HG02852 (cell line): ENCODE data around the gene OR7C1.
"Not testable (repeated sequence)": the region's sequence is repeated elsewhere in the genome, so short reads cannot be mapped to it uniquely, and the experiment has no call there.

ENCODE experiments used
- ATAC-seq: cut with Tn5 transposase; IDR thresholded peaks from one replicate; pipeline ENCODE4 v1.9.1; 2021; ENCODE audit warnings: mild to moderate bottlenecking, moderate library complexity; ENCODE audit not compliant: unreplicated experiment

The OR7C1 gene

DNA sequence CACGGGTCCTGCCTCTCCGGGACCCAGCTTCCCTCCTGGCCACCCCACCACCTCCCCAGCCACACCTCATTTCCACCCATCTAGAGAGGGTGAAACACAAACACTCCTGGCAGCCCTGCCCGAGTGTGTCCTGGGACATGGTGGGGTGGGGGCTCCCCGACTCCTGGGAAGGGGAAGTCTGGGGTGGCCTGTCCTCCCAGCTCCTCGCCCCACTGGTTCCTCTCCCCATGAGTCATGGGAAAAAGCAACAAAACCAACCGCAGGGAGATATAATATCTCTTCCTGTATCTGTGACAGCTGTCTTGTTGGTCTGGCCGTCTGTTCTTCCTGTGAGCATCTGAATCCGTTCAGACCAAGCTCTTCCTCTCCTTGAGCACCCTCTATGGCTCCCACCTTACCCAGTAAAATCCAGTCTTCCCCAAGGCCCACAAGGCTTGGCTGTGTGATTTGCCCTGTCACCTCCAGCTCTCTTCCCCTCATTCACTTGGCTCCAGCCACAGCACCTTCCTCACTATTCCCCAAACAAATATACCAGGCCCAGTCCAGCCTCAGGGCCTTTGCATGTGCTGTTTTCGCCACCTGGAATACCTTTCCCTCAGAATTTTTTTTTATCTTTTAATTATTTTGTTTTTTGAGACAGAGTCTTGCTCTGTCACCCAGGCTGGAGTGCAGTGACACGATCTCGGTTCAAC, 49.7 kb downstream of the OR7C1 start:
- peak; percentile 41 for ATAC-seq

DNA sequence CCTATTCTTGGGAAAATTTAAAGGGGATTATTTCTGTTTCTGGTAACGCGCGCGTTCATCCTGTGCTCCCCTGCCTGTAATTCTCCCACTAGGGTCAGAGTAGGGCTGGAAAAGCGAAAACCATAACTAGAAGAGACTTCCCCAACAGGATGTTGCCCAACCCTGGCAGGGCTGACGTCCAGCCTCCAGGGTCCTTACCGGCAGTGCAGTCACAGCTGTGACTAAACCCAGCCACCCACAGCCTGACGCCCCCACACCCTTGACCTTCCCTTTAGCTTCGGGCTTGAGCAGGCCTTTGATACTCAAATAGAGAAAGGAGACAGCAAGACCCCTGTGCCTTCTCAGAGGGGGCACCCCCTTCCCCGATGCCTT, 50.3 kb downstream of the OR7C1 start:
- peak; percentile 75 for ATAC-seq

GRCh38 chr19:14783410-14783998, 51.5 kb downstream of the OR7C1 start:
- not testable (repeated sequence) for ATAC-seq

- no peak for ATAC-seq
Measured at GRCh38 chr19:14782626-14783409, 52.2 kb downstream of the OR7C1 start.

GRCh38 chr19:14781713-14782536, 53.1 kb downstream of the OR7C1 start:
- ATAC-seq: not testable (repeated sequence)

DNA sequence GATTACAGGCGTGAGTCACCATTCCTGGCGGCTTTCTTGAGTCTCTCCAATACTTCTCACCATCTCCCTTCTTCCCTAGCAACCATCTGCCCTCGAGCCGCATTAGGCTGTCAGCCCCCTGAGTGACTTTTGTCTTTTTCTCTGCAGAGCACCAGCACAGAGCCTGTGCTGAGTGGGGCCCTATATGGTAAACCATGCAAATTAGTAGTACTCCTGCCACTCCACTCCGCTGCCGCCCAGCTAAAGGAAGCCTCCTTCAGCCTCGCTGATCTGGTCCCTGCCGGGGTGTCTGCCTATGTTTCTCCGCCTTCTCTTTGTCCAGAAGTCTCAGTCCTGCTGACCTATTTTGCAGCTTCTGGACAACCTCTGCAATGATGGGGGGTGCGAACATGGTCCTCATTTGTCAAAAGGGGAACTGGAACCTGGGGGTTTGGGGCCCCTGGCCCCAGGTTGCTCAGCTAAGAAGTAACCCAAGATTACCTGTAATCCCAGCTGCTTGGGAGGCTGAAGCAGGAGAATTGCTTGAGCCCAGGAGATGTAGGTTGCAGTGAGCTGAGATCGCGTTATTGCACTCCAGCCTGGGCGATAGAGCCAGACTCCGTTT, 54.3 kb downstream of the OR7C1 start:
- ATAC-seq: not testable (repeated sequence)

GRCh38 chr19:14779151-14779550, 55.8 kb downstream of the OR7C1 start:
- ATAC-seq: no peak

GRCh38 chr19:14778110-14778845, 56.7 kb downstream of the OR7C1 start, which contains the start of gene ADGRE2:
TSS of gene ADGRE2 (minus strand) at chr19:14778560. CDS start at chr19:14776756, 1,804 bp downstream.
- ATAC-seq: not testable (repeated sequence)

GRCh38 chr19:14777645-14778044, 57.3 kb downstream of the OR7C1 start:
- not testable (repeated sequence) for ATAC-seq

GRCh38 chr19:14775869-14776586, 59.0 kb downstream of the OR7C1 start:
- no peak for ATAC-seq

DNA sequence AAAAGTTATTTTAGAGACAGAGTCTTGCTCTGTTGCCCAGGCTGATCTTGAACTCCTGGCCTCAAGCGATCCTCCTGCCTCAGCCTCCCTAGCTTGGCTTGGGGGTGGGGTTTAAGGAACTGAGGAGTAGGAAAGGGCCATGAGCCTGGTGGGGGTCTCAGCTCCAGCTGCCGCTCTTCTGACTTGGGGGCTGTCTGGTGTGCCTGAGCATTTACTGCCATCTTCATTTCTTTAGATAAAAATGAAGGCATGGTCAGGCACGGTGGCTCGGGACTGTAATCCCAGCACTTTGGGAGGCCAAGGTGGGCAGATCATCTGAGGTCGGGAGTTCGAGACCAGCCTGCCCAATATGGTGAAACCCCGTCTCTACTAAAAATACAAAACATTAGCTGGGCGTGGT, 59.7 kb downstream of the OR7C1 start:
- not testable (repeated sequence) for ATAC-seq

- no peak for ATAC-seq
Measured at GRCh38 chr19:14774373-14774772, 60.6 kb downstream of the OR7C1 start.

- not testable (repeated sequence) for ATAC-seq
Measured at GRCh38 chr19:14773722-14774121, 61.3 kb downstream of the OR7C1 start.

DNA sequence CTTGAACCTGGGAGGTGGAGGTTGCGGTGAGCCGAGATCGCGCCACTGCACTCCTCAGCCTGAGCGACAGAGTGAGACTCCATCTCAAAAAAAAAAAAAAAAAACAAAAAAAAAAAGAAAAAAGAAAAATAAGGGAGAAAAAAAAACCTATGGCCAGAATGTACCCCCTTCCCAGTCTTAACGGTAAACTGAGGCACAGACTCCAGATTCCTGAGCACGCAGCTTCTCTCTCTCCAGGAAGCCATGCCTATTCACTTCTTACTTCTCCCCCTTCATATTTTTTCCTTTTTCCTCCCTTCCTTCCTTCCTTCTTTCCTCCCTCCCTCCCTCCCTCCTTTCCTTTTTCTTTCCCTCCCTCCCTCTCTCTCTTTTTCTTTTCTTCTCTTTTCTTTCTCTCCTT, 62.0 kb downstream of the OR7C1 start:
- no peak for ATAC-seq

- ATAC-seq: no peak
Measured at GRCh38 chr19:14772467-14772866, 62.5 kb downstream of the OR7C1 start.

DNA sequence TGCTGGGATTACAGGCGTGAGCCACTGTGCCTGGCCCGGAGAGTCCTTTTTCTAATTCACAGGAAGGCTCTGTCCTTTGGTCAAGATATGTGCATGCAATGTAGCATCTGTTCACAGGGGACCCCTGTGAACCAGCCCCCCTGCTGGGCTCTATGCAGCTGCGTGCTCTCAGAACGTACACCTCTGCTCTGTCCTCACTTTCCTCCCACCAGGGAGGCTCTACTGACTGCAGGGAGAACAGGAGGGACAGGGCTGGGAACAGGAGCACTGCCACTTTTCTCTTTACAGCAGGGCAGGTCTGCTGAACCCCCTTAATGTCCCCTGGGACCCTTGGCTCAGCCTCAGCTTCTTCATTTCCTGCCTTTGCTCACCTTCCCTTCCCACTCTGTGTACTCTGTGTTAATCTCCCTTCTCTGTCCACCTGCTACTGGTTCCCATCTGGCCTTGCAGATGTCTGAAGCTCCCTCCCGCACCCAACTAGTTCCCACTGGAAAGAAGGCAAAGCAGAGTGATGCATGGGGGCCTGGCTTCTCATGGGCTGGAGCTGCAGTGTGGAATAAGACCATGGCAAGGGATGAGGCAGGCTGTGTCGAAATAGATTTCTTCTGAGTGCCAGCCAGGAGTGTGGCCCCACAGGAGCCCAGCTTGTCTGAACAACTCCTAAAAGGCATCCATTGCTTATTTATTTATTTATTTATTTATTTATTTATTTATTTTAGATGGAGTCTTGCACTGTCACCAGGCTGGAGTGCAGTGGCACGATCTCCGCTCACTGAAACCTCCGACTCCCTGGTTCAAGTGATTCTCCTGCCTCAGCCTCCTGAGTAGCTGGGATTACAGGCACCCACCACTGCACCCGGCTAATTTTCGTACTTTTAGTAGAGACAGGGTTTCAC, 63.8 kb downstream of the OR7C1 start:
- no peak for ATAC-seq

- no peak for ATAC-seq
Measured at GRCh38 chr19:14770136-14770535, 64.8 kb downstream of the OR7C1 start.

DNA sequence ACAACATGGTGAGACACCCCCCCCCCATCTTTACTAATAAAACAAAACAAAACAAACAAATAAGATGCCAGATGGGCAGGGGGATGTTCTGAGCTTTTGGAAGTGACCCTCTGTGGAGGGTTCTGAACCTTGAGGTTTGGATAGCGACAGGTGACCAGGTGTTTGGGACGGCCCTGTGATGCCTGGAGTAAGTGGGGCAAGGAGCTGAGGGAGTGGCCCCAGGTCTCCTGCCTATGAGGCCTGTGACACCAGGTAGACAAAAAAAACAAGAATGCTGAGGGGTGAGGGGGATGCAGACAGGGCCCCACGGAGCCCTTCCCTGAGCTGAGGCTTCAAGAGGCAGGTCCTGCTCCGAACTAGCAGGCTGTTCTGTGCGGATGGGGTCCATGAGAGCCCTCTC, 65.8 kb downstream of the OR7C1 start:
- ATAC-seq: no peak
